Measurements from ENCODE around the gene HMGB4.

DNA sequence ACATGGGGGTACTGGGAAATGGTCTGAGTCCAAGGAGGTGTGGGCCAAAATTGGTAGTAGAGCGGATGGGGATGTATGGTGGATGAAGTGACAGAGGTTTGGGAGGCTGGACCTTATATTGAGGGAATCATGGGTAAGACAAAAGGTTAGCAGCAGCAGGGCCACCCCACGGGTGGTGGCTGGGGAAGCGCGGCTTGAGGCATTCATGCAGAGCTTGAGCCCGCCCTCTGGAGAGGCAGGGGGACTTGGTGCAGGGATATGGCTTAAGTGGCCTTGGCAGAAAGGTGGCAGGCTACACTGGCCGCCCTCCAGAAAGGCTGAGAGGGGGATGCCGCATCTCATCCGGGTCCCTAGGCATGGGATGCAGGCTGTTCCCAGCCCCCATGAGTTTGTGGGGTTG lies 31.5 kb downstream of the HMGB4 start:
- TF ChIP-seq, protein P1, sequence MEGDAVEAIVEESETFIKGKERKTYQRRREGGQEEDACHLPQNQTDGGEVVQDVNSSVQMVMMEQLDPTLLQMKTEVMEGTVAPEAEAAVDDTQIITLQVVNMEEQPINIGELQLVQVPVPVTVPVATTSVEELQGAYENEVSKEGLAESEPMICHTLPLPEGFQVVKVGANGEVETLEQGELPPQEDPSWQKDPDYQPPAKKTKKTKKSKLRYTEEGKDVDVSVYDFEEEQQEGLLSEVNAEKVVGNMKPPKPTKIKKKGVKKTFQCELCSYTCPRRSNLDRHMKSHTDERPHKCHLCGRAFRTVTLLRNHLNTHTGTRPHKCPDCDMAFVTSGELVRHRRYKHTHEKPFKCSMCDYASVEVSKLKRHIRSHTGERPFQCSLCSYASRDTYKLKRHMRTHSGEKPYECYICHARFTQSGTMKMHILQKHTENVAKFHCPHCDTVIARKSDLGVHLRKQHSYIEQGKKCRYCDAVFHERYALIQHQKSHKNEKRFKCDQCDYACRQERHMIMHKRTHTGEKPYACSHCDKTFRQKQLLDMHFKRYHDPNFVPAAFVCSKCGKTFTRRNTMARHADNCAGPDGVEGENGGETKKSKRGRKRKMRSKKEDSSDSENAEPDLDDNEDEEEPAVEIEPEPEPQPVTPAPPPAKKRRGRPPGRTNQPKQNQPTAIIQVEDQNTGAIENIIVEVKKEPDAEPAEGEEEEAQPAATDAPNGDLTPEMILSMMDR (optimal IDR thresholded peaks at IDR 0.05 in 1 of 3, IDR thresholded peaks at IDR 0.05 in 1 of 3, conservative IDR thresholded peaks at IDR 0.05 in 1 of 3; ENCODE audit: extremely low read depth in 1 of 3, insufficient read depth in 2 of 3, low read length in 3 of 3) = no peak
- TF ChIP-seq EZH2 (IDR thresholded peaks at IDR 0.05; ENCODE audit: low read length) = no peak

All from keratinocyte (primary cell).